GM12865 (cell line): Measurements from ENCODE around the gene PIR.
A peak's percentile ranks its signal among the peaks of the same experiment; 100 is the strongest.

Experiments used
- DNase-seq: peaks from one replicate; pipeline ENCODE4 v3.0.0; 2010; ENCODE audit warnings: low read depth
- H3K4me3 ChIP-seq: 2 replicates; pipeline ENCODE4 v1.5.1; 2011; ENCODE audit warnings: mild to moderate bottlenecking, low read depth, low read length, control low read depth
- CTCF ChIP-seq: IDR thresholded peaks from 2 replicates; pipeline ENCODE4 v1.5.1; 2011; ENCODE audit warnings: low read length, control low read depth, low read depth, inconsistent platforms; ENCODE audit not compliant: insufficient read depth; ENCODE audit errors: missing control alignments

Gene PIR

GRCh38 chrX:15493118-15493962, at the start of gene PIR:
Gene PIR (minus strand): TSS chrX:15493333. CDS start chrX:15491257, 2,076 bp downstream.
- TF ChIP-seq CTCF = peak; percentile 35
- H3K4me3 ChIP-seq = peak within 1 kb of the TSS; percentile 53
- peak; percentile 78 for DNase-seq

GRCh38 chrX:15530318-15530717, 37.2 kb upstream of the PIR start:
- TF ChIP-seq CTCF = no peak
- no peak for DNase-seq
- H3K4me3 ChIP-seq = no peak overlapping the region

GRCh38 chrX:15529165-15529564, 36.0 kb upstream of the PIR start:
- no peak for DNase-seq
- no peak overlapping the region for H3K4me3 ChIP-seq

GRCh38 chrX:15525664-15526416, 32.7 kb upstream of the PIR start:
- DNase-seq = no peak
- no peak overlapping the region for H3K4me3 ChIP-seq
- no peak for TF ChIP-seq CTCF

More at GRCh38 chrX:15529165-15529564, 36.0 kb upstream of the PIR start:
- TF ChIP-seq CTCF = no peak

GRCh38 chrX:15524417-15524816, 31.3 kb upstream of the PIR start:
- TF ChIP-seq CTCF = no peak
- no peak for DNase-seq
- no peak overlapping the region for H3K4me3 ChIP-seq

DNA sequence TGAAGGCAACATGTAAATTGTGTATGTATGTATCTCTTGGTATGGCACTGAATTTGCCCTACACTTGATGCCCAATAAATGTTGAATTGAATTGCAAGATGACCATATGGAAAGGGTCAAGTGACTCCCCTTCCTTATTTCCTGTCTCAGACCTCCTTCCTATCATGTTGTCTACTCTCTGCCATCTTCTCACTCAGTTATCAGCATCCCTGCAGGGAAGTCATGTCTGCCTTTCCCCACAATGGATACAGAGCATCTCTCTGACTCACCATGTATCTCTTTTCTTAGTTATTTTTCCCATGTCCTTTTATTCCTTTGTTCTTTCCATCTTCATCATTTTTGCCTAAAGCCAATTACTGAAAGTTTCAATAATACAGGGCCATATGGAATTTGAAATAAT, 30.0 kb upstream of the PIR start:
- no peak overlapping the region for H3K4me3 ChIP-seq
- no peak for TF ChIP-seq CTCF
- DNase-seq = no peak
